Measurements from ENCODE around the gene RAPGEF5.
A peak's percentile ranks its signal among the peaks of the same experiment; 100 is the strongest.
"Not testable (repeated sequence)": the region's sequence is repeated elsewhere in the genome, so short reads cannot be mapped to it uniquely, and the experiment has no call there.

The RAPGEF5 gene

GRCh38 chr7:22117222-22117621, 239.7 kb downstream of the RAPGEF5 start:
- no peak for DNase-seq (ENCODE audit: low read depth)

GRCh38 chr7:22116451-22117030, 240.4 kb downstream of the RAPGEF5 start:
- DNase-seq (ENCODE audit: low read depth): no peak

- DNase-seq (ENCODE audit: low read depth): no peak
These were observed 241.3 kb downstream of the RAPGEF5 start for GRCh38 chr7:22115689-22116088.

- DNase-seq (ENCODE audit: low read depth): no peak
These were observed 242.4 kb downstream of the RAPGEF5 start for GRCh38 chr7:22114440-22114981.

- DNase-seq (ENCODE audit: low read depth): no peak
These were observed 243.9 kb downstream of the RAPGEF5 start for GRCh38 chr7:22113041-22113440.

- no peak for DNase-seq (ENCODE audit: low read depth)
These were observed 245.3 kb downstream of the RAPGEF5 start for GRCh38 chr7:22111661-22112060.

GRCh38 chr7:22110881-22111280, 246.1 kb downstream of the RAPGEF5 start:
- no peak for DNase-seq (ENCODE audit: low read depth)

GRCh38 chr7:22110227-22110839, 246.6 kb downstream of the RAPGEF5 start:
- peak; percentile 38 for DNase-seq (ENCODE audit: low read depth)

GRCh38 chr7:22109761-22110160, 247.2 kb downstream of the RAPGEF5 start:
- peak; percentile 13 for DNase-seq (ENCODE audit: low read depth)

- no peak for DNase-seq (ENCODE audit: low read depth)
These were observed 248.7 kb downstream of the RAPGEF5 start for GRCh38 chr7:22108151-22108845.

- DNase-seq (ENCODE audit: low read depth): no peak
These were observed 251.4 kb downstream of the RAPGEF5 start for GRCh38 chr7:22105550-22105949.

- DNase-seq (ENCODE audit: low read depth): no peak
These were observed 262.3 kb downstream of the RAPGEF5 start for GRCh38 chr7:22094413-22095342.

- DNase-seq (ENCODE audit: low read depth): no peak
These were observed 263.0 kb downstream of the RAPGEF5 start for GRCh38 chr7:22093936-22094335.

- DNase-seq (ENCODE audit: low read depth): no peak
These were observed 264.0 kb downstream of the RAPGEF5 start for GRCh38 chr7:22093001-22093400.

GRCh38 chr7:22090958-22091525, 265.9 kb downstream of the RAPGEF5 start:
- not testable (repeated sequence) for DNase-seq (ENCODE audit: low read depth)

- no peak for DNase-seq (ENCODE audit: low read depth)
These were observed 266.4 kb downstream of the RAPGEF5 start for GRCh38 chr7:22090512-22090911.

GRCh38 chr7:22090107-22090506, 266.8 kb downstream of the RAPGEF5 start:
- no peak for DNase-seq (ENCODE audit: low read depth)

GRCh38 chr7:22088827-22089226, 268.1 kb downstream of the RAPGEF5 start:
- DNase-seq (ENCODE audit: low read depth): no peak

GRCh38 chr7:22087861-22088260, 269.1 kb downstream of the RAPGEF5 start:
- DNase-seq (ENCODE audit: low read depth): no peak

- DNase-seq (ENCODE audit: low read depth): no peak
These were observed 273.2 kb downstream of the RAPGEF5 start for GRCh38 chr7:22083704-22084240.

Data from activated T-cell treated with anti-CD3 and anti-CD28 coated beads for 48 hours (primary cell).